A549 (cell line): ENCODE results near the gene NCEH1. TPM values are rescaled to one million over a fixed set of nuclear protein-coding genes. Genes with fewer than 3 reads are reported as not detected.

ENCODE experiments used
- ATAC-seq, 2 experiments: fragments of 200-7000 bp in 1 of 2; fragments of >200 bp in 1 of 2; cut with Nextera tagmentation in 1 of 2; cut with Tn5 transposase in 1 of 2; 3 replicates each; pipeline versions ENCODE4 v1.8.0 to v1.9.1; 2018 to 2020; ENCODE audit warnings: mild to moderate bottlenecking in 1 of 2, moderate library complexity in 1 of 2
- CTCF ChIA-PET: fragments of 300-600 bp; sonication (Branson Sonifier 250); formaldehyde crosslinking; extraction: SDS; loops from one replicate; lab custom pipeline; 2021; ENCODE audit warnings: antibody characterized with exemption, inconsistent platforms; lab: Yijun Ruan, JAX
- POLR2A ChIA-PET: fragments of 350-600 bp; formaldehyde crosslinking; extraction: SDS; loops from one replicate; lab custom pipeline; 2021; ENCODE audit warnings: antibody characterized with exemption, inconsistent platforms; lab: Yijun Ruan, JAX
- DNase-seq, 2 experiments: peaks; one replicate each; pipeline versions ENCODE4 v3.0.0 to v3.0.0-alpha.2; 2011 to 2016; ENCODE audit warnings: low read depth in 1 of 2, low spot score in 1 of 2
- FAIRE-seq: peaks from 2 replicates; lab custom pipeline; 2011; peaks lifted over from hg19 to GRCh38; lab: Jason Lieb, UNC
- H3K27ac ChIP-seq, 2 experiments: fragments of >200 bp; sonication (Bioruptor Twin); formaldehyde crosslinking; 3 replicates each; pipeline ENCODE4 v1.5.1; 2016 to 2017
- H3K4me1 ChIP-seq: fragments of >200 bp; sonication (Bioruptor Twin); formaldehyde crosslinking; 3 replicates; pipeline ENCODE4 v1.6.1; 2016
- H3K4me2 ChIP-seq: fragments of >200 bp; sonication (Bioruptor Twin); formaldehyde crosslinking; 3 replicates; pipeline ENCODE4 v1.6.1; 2016
- H3K4me3 ChIP-seq: fragments of >200 bp; sonication (Bioruptor Twin); formaldehyde crosslinking; 3 replicates; pipeline ENCODE4 v1.5.1; 2016
- H3K9me3 ChIP-seq: fragments of >200 bp; sonication (Bioruptor Twin); formaldehyde crosslinking; 3 replicates; pipeline ENCODE4 v1.6.1; 2016
- CBX8 ChIP-seq: fragments of 200-600 bp; sonication (generic); IDR thresholded peaks from 2 replicates; pipeline ENCODE4 v1.6.1; 2016
- CEBPB ChIP-seq, 2 experiments: fragments of >200 bp in 1 of 2; sonication (Bioruptor Twin) in 1 of 2; formaldehyde crosslinking in 1 of 2; IDR thresholded peaks; 2 replicates each; pipeline ENCODE4 v1.6.1; 2012 to 2016
- CTCF ChIP-seq: fragments of >200 bp; sonication (Bioruptor Twin); formaldehyde crosslinking; IDR thresholded peaks from 3 replicates; pipeline ENCODE4 v1.5.1; 2016
- EP300 ChIP-seq, 2 experiments: fragments of >200 bp; sonication (Bioruptor Twin); formaldehyde crosslinking; IDR thresholded peaks; 2 replicates in 1 of 2; 3 replicates in 1 of 2; pipeline ENCODE4 v1.6.1; 2016 to 2017
- GATA3 ChIP-seq: IDR thresholded peaks from 2 replicates; pipeline ENCODE4 v1.6.1; 2012; ENCODE audit warnings: borderline replicate concordance
- HDAC2 ChIP-seq: fragments of 200-600 bp; sonication (generic); IDR thresholded peaks from 2 replicates; pipeline ENCODE4 v1.6.1; 2016
- HEYL ChIP-seq: fragments of 250-450 bp; sonication (Bioruptor Pico); IDR thresholded peaks from 2 replicates; pipeline ENCODE4 v1.8.0; 2021; ENCODE audit warnings: mild to moderate bottlenecking, moderate library complexity
- HOXB13 ChIP-seq: fragments of 250-450 bp; sonication (Bioruptor Pico); IDR thresholded peaks from 2 replicates; pipeline ENCODE4 v1.5.0; 2020; ENCODE audit warnings: low read depth, mild to moderate bottlenecking, moderate library complexity
- MAFK ChIP-seq: fragments of 450-650 bp; IDR thresholded peaks from 2 replicates; pipeline ENCODE4 v1.6.1; 2014; ENCODE audit not compliant: partially characterized antibody
- MAZ ChIP-seq: fragments of 150-350 bp; IDR thresholded peaks from 2 replicates; pipeline ENCODE4 v1.6.1; 2014; ENCODE audit warnings: antibody characterized with exemption, low read depth, low read length, borderline replicate concordance
- NR3C1 ChIP-seq: fragments of >200 bp; sonication (Bioruptor Twin); formaldehyde crosslinking; IDR thresholded peaks from 3 replicates; pipeline ENCODE4 v1.6.1; 2017
- PBX3 ChIP-seq: IDR thresholded peaks from 2 replicates; pipeline ENCODE4 v1.6.1; 2012
- POLR2AphosphoS2 ChIP-seq: conservative IDR thresholded peaks from 2 replicates; pipeline ENCODE4 v1.6.1; 2012; ENCODE audit warnings: low read length, improper control_type of control experiment, inconsistent platforms
- RARB ChIP-seq: fragments of 250-450 bp; sonication (Bioruptor Pico); IDR thresholded peaks from 2 replicates; pipeline ENCODE4 v1.8.0; 2021; ENCODE audit warnings: mild to moderate bottlenecking, moderate library complexity
- SMC3 ChIP-seq: fragments of >200 bp; sonication (Bioruptor Twin); formaldehyde crosslinking; IDR thresholded peaks from 3 replicates; pipeline ENCODE4 v1.6.1; 2018; ENCODE audit warnings: inconsistent platforms
- TFCP2L1 ChIP-seq: fragments of 250-450 bp; sonication (Bioruptor Pico); IDR thresholded peaks from 2 replicates; pipeline ENCODE4 v1.5.0; 2021; ENCODE audit warnings: mild to moderate bottlenecking
- TP53 ChIP-seq: fragments of 250-450 bp; sonication (Bioruptor Pico); IDR thresholded peaks from 2 replicates; pipeline ENCODE4 v1.5.0; 2021; ENCODE audit warnings: mild to moderate bottlenecking, moderate library complexity
- ZFP36 ChIP-seq: fragments of 450-650 bp; IDR thresholded peaks from 2 replicates; pipeline ENCODE4 v1.6.1; 2014; ENCODE audit warnings: borderline replicate concordance; ENCODE audit not compliant: partially characterized antibody
- ZNF302 ChIP-seq: fragments of 250-450 bp; sonication (Bioruptor Pico); IDR thresholded peaks from 2 replicates; pipeline ENCODE4 v1.9.0; 2021; ENCODE audit warnings: inconsistent platforms, mild to moderate bottlenecking, moderate library complexity
- WGBS: methylation state at CpG from one replicate; pipeline ENCODE4 v1.1.6; 2017; ENCODE audit errors: missing lambda C conversion rate; 5-methylcytosine and 5-hydroxymethylcytosine counted together
- polyA plus RNA-seq, 4 experiments: library from polyadenylated mRNA; depleted of rRNA in 3 of 4; stranded (reverse); fragments of >200 nt; fragmentation: RNase III in 1 of 4; extraction: RNeasy Plus Mini Kit Qiagen cat#74134 plus additional on column Dnase treatment in 1 of 4; gene quantifications; 2 replicates in 3 of 4; 3 replicates in 1 of 4; pipeline ENCODE4 v1.2.3, GENCODE V29; 2011 to 2017

NCEH1 gene
- polyA plus RNA-seq, 2 of the 4 experiments (the other 2 are of a cell fraction): 21.4 to 33.2 TPM

- WGBS: 91% methylated on average over 5 of the region's 6 CpGs
- TF ChIP-seq MAZ (no peak), GATA3 (no peak), MAFK (no peak), HOXB13 (CRISPR knock-in tag) (no peak), TFCP2L1 (CRISPR knock-in tag) (no peak), HEYL (CRISPR knock-in tag) (no peak)
- TF ChIP-seq, all 56 proteins: peak for 0
- ChIA-PET POLR2A (no interaction called here), CTCF (interaction anchor here (1.1 to 2.1 kb wide), 4 partner anchors 8 to 137 kb away, joined by 3 to 6 read pairs (median 4); partner anchors contain the start of gene ECT2)
- Histone ChIP-seq H3K4me1 (0 out of 3 replicates have a peak, but pooled peaks cover 2% of the 10 kb centered on the region), H3K4me2 (no peak overlapping the region), H3K9me3 (no peaks in the 10 kb centered on the region), H3K27ac (no peak overlapping the region), H3K4me3 (no peak overlapping the region)
- ATAC-seq (no peak), FAIRE-seq (no peak), DNase-seq (no peak)
Measured at GRCh38 chr3:172612871-172613678, 97.8 kb downstream of the NCEH1 start.

GRCh38 chr3:172609750-172610149, 101.1 kb downstream of the NCEH1 start:
- H3K4me2 ChIP-seq: no peak overlapping the region
- TF ChIP-seq HDAC2: no peak
- no peak for TF ChIP-seq NR3C1
- no peak for TF ChIP-seq ZFP36
- no peak for TF ChIP-seq PBX3
- TF ChIP-seq CEBPB (IDR thresholded peaks at IDR 0.05): no peak
- TF ChIP-seq ZNF302 (CRISPR knock-in tag): no peak
- no peak for TF ChIP-seq POLR2AphosphoS2
- no peak overlapping the region for H3K4me3 ChIP-seq
- 85% methylated on average over 6 of the region's 6 CpGs for WGBS
- no peak for ATAC-seq
- no peak overlapping the region for H3K27ac ChIP-seq
- no peak for FAIRE-seq
- no peak for DNase-seq
- no peaks in the 10 kb centered on the region for H3K9me3 ChIP-seq
- ChIA-PET CTCF (interaction anchor here (0.8 to 5.7 kb wide), 2 partner anchors 13 to 14 kb away, joined by 3 to 34 read pairs; no protein-coding TSS in a partner anchor), POLR2A (no interaction called here)
- 0 out of 3 replicates have a peak, but pooled peaks cover 9% of the 10 kb centered on the region for H3K4me1 ChIP-seq

GRCh38 chr3:172608575-172608974, 102.3 kb downstream of the NCEH1 start:
- CTCF ChIA-PET: interaction anchor here (0.8 to 5.7 kb wide), 5 partner anchors 10 to 16 kb away, joined by 3 to 34 read pairs (median 3); no protein-coding TSS in a partner anchor

More at GRCh38 chr3:172608575-172608974, 102.3 kb downstream of the NCEH1 start:
- ATAC-seq (no peak), FAIRE-seq (no peak), DNase-seq (no peak)
- H3K9me3 ChIP-seq: no peaks in the 10 kb centered on the region
- H3K4me1 ChIP-seq: 0 out of 3 replicates have a peak, but pooled peaks cover 9% of the 10 kb centered on the region
- no peak overlapping the region for H3K27ac ChIP-seq
- no peak overlapping the region for H3K4me2 ChIP-seq
- TF ChIP-seq TP53 (no peak), CBX8 (no peak), RARB (CRISPR knock-in tag) (no peak), SMC3 (no peak), CTCF (no peak), EP300 (IDR thresholded peaks at IDR 0.05) (no peak)
- no peak overlapping the region for H3K4me3 ChIP-seq
- 83% methylated on average over 2 of the region's 2 CpGs for WGBS
- POLR2A ChIA-PET: no interaction called here
